HUES48 (cell line): ENCODE measurements around the gene ITPKB.

Experiments
- H3K27ac ChIP-seq: one replicate; pipeline ENCODE4 v1.7.0; 2013; ENCODE audit warnings: low read depth, low read length, inconsistent platforms
- H3K27me3 ChIP-seq: 2 replicates; pipeline ENCODE4 v1.6.1; 2013; ENCODE audit warnings: mild to moderate bottlenecking, low read length; ENCODE audit not compliant: control insufficient read depth, insufficient read depth
- H3K36me3 ChIP-seq: 2 replicates; pipeline ENCODE4 v1.6.1; 2013; ENCODE audit warnings: low read length; ENCODE audit not compliant: control insufficient read depth, insufficient read depth
- H3K4me1 ChIP-seq: 2 replicates; pipeline ENCODE4 v1.6.1; 2013; ENCODE audit warnings: mild to moderate bottlenecking, low read length; ENCODE audit not compliant: control insufficient read depth, insufficient read depth
- H3K4me3 ChIP-seq: 2 replicates; pipeline ENCODE4 v1.5.1; 2013; ENCODE audit warnings: mild to moderate bottlenecking, low read depth, low read length
- H3K9ac ChIP-seq: 2 replicates; pipeline ENCODE4 v1.6.1; 2013; ENCODE audit warnings: mild to moderate bottlenecking, low read depth, low read length, moderate library complexity
- H3K9me3 ChIP-seq: 2 replicates; pipeline ENCODE4 v1.6.1; 2013; ENCODE audit warnings: low read length; ENCODE audit not compliant: control insufficient read depth, insufficient read depth

The ITPKB gene

GRCh38 chr1:226700861-226701260 lies 38.2 kb downstream of the ITPKB start:
- Histone ChIP-seq H3K36me3 (no peaks in the 10 kb centered on the region), H3K4me3 (no peak overlapping the region), H3K9ac (no peak overlapping the region), H3K4me1 (peaks cover 13% of the 10 kb centered on the region), H3K27me3 (no peaks in the 10 kb centered on the region), H3K27ac (no peak overlapping the region), H3K9me3 (no peaks in the 10 kb centered on the region)

DNA sequence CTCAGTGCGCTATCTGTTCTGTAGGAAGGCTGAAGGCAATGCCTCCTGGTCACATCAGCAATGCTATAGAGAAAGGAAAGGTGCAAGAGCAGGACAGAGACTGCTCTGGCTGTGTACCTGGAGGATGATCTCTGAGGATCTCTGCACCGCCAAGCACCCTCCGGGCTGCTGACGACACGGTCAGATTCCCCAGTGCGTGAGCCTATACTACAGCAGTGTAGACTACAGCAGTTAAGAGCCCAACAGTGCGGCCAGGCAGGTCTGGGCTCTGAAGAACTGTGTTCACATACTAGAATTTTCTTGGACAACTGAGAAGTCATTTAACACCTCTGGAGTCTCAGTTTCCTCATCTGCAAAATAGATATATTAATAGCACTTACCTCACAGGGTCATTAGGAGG lies 39.9 kb downstream of the ITPKB start:
- Histone ChIP-seq H3K36me3 (no peaks in the 10 kb centered on the region), H3K9me3 (no peaks in the 10 kb centered on the region), H3K27me3 (no peaks in the 10 kb centered on the region), H3K27ac (no peak overlapping the region), H3K4me1 (peaks cover 13% of the 10 kb centered on the region), H3K9ac (no peak overlapping the region), H3K4me3 (no peak overlapping the region)

- H3K9me3 ChIP-seq: no peaks in the 10 kb centered on the region
- no peaks in the 10 kb centered on the region for H3K27me3 ChIP-seq
- no peak overlapping the region for H3K9ac ChIP-seq
- peaks cover 10% of the 10 kb centered on the region for H3K4me1 ChIP-seq
- H3K4me3 ChIP-seq: no peak overlapping the region
- no peak overlapping the region for H3K27ac ChIP-seq
- no peaks in the 10 kb centered on the region for H3K36me3 ChIP-seq
These were observed 40.4 kb downstream of the ITPKB start for GRCh38 chr1:226698659-226699058.

- no peaks in the 10 kb centered on the region for H3K36me3 ChIP-seq
- H3K9ac ChIP-seq: no peak overlapping the region
- H3K9me3 ChIP-seq: no peaks in the 10 kb centered on the region
- no peak overlapping the region for H3K27ac ChIP-seq
- H3K4me3 ChIP-seq: no peak overlapping the region
- H3K4me1 ChIP-seq: peaks cover 9% of the 10 kb centered on the region
- H3K27me3 ChIP-seq: no peaks in the 10 kb centered on the region
These were observed 41.0 kb downstream of the ITPKB start for GRCh38 chr1:226697929-226698544.

DNA sequence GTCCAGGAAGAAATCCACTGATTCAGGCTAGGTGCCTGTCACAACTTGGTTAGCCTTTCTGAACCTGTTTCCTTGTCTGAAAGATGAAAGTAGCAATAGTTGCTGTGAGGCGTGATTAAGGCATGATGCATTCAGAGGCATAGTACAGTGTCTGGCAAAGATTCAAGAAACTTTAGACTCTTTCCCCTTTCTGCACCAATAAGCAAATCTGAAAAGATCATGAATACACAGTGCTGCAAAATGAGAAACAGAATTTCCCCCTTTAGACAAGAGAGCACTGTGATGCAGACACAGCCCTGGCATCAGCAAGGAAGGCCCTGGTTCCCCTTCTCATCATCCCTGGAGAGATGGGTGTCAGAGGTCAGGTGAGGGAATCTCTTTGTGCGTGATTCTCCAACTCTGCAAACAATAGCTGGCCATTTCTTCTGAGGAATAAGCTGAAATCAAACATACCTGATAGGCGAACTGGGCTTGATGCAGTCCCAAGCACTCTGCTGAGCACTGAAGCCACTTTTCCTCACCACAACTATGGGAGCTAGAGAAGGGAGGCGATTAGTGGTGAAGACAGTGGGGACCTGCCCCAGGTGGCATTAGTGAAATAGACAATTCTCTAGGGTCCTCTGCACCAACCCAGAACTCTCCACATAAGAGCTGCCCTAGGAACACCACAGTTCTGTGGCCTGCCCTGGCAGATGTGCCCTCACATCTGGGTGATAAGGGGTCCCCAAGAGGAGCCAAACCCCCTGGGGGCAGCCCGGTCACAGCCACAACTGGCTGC lies 41.7 kb downstream of the ITPKB start:
- Histone ChIP-seq H3K4me3 (no peak overlapping the region), H3K9me3 (no peaks in the 10 kb centered on the region), H3K36me3 (no peaks in the 10 kb centered on the region), H3K27me3 (no peaks in the 10 kb centered on the region), H3K9ac (no peak overlapping the region), H3K4me1 (peaks cover 2% of the 10 kb centered on the region; the same call in 1 of the 2 replicates), H3K27ac (no peak overlapping the region)

DNA sequence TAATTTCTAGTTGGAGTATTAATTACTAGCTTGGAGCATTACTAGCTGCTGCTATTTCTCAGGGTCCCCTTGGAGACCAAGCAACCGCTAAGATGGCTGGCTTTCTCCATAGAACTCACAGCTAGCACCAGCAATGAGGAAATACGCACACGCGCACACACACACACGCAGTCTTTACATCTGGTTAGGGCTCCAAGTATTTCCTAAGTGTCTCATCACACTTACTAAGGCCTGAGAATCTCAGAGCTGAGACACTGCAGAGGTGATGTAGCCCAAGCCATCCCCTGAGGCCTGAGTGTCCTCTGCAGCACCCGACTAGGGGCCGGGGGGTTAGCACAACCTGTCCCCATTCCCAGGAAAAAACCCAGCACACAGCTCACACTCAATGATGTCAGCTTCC lies 42.5 kb downstream of the ITPKB start:
- no peak overlapping the region for H3K9ac ChIP-seq
- no peak overlapping the region for H3K4me3 ChIP-seq
- no peaks in the 10 kb centered on the region for H3K36me3 ChIP-seq
- H3K27ac ChIP-seq: no peak overlapping the region
- no peaks in the 10 kb centered on the region for H3K27me3 ChIP-seq
- H3K9me3 ChIP-seq: no peaks in the 10 kb centered on the region
- H3K4me1 ChIP-seq: peaks cover under 1% of the 10 kb centered on the region

GRCh38 chr1:226695335-226695900 lies 43.7 kb downstream of the ITPKB start:
- H3K9ac ChIP-seq: no peak overlapping the region
- peaks cover 6% of the 10 kb centered on the region for H3K4me1 ChIP-seq
- H3K9me3 ChIP-seq: no peaks in the 10 kb centered on the region
- no peak overlapping the region for H3K4me3 ChIP-seq
- H3K36me3 ChIP-seq: no peaks in the 10 kb centered on the region
- H3K27me3 ChIP-seq: no peaks in the 10 kb centered on the region
- no peak overlapping the region for H3K27ac ChIP-seq

- Histone ChIP-seq H3K36me3 (no peaks in the 10 kb centered on the region), H3K27me3 (no peaks in the 10 kb centered on the region), H3K9ac (no peak overlapping the region), H3K4me3 (no peak overlapping the region), H3K27ac (no peak overlapping the region), H3K9me3 (no peaks in the 10 kb centered on the region), H3K4me1 (peaks cover 13% of the 10 kb centered on the region)
These were observed 46.3 kb downstream of the ITPKB start for GRCh38 chr1:226692823-226693222.

DNA sequence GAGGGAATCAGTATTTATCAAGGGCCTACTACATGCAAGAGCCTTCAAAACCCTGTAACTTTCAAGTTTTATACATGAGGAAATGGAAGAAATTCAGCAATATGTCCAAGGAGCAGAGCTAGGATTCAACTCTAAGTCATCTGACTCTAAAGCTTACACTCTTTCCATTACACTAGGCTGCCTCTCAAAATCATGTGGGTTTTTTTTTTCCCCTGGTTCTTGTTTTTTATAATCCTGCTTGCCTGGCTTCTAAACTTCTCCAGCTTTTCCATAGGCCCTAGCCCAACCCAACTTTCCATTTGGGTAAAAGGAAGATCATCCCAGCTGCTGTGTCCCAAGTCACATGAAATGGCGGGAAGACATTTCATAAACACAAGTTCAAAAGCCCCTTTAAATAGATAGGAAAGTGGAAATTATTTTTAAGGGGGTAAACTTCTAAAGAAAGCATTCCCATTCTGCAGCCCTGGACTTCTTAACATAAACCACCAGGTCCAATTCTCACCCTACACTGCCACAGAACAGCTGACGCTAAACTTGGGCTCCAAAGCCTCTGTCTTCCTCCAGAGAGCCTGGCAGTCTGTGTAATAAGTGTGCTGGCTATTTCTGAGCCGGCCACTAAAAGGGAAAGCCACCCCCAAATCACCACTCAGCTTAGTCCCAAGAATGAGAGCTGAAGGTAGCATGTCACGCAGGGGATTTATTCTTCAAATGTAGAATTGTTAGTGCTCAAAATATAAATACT lies 46.9 kb downstream of the ITPKB start:
- peaks cover 15% of the 10 kb centered on the region for H3K4me1 ChIP-seq
- H3K27me3 ChIP-seq: no peaks in the 10 kb centered on the region
- H3K9ac ChIP-seq: no peak overlapping the region
- H3K9me3 ChIP-seq: no peaks in the 10 kb centered on the region
- H3K4me3 ChIP-seq: no peak overlapping the region
- no peaks in the 10 kb centered on the region for H3K36me3 ChIP-seq
- H3K27ac ChIP-seq: no peak overlapping the region

GRCh38 chr1:226691247-226691646 lies 47.8 kb downstream of the ITPKB start:
- Histone ChIP-seq H3K9me3 (no peaks in the 10 kb centered on the region), H3K36me3 (no peaks in the 10 kb centered on the region), H3K4me1 (peaks cover 15% of the 10 kb centered on the region), H3K9ac (no peak overlapping the region), H3K4me3 (no peak overlapping the region), H3K27me3 (no peaks in the 10 kb centered on the region), H3K27ac (no peak overlapping the region)
